NCI-H146 treated with DMSO at 0.1 percent for 48 hours (cell line): ENCODE data around the gene RNF128.
"Not testable (repeated sequence)": the region's sequence is repeated elsewhere in the genome, so short reads cannot be mapped to it uniquely, and the experiment has no call there.

ENCODE experiments used
- DNase-seq: peaks from one replicate; lab custom pipeline; 2025; ENCODE audit not compliant: unreplicated experiment; lab: John Stamatoyannopoulos, UW

Gene RNF128

GRCh38 chrX:106742805-106743204 is 16.3 kb downstream of the RNF128 start:
- DNase-seq, result no peak

GRCh38 chrX:106748377-106748776 is 21.9 kb downstream of the RNF128 start:
- DNase-seq, result no peak

GRCh38 chrX:106751407-106751806 is 24.9 kb downstream of the RNF128 start:
- no peak for DNase-seq

- DNase-seq, result no peak
Measured at GRCh38 chrX:106752101-106752678, 25.7 kb downstream of the RNF128 start.

GRCh38 chrX:106769288-106769687 is 42.8 kb downstream of the RNF128 start:
- not testable (repeated sequence) for DNase-seq

- DNase-seq, result no peak
Measured at GRCh38 chrX:106774981-106775380, 48.5 kb downstream of the RNF128 start.

GRCh38 chrX:106780264-106780663 is 53.8 kb downstream of the RNF128 start:
- no peak for DNase-seq

GRCh38 chrX:106780664-106781377 is 54.3 kb downstream of the RNF128 start:
- no peak for DNase-seq

GRCh38 chrX:106783716-106784115 is 57.2 kb downstream of the RNF128 start:
- DNase-seq, result no peak

- no peak for DNase-seq
Measured at GRCh38 chrX:106791495-106791894, 65.0 kb downstream of the RNF128 start.

GRCh38 chrX:106802063-106802387 is 75.5 kb downstream of the RNF128 start:
- DNase-seq, result no peak

- no peak for DNase-seq
Measured at GRCh38 chrX:106802388-106803275, 76.1 kb downstream of the RNF128 start, which contains the start of gene TBC1D8B. TSS of gene TBC1D8B (plus strand) at chrX:106802673. CDS start at chrX:106802854, 181 bp downstream.

GRCh38 chrX:106811131-106811910 is 84.8 kb downstream of the RNF128 start:
- DNase-seq, result no peak

GRCh38 chrX:106812930-106813329 is 86.4 kb downstream of the RNF128 start:
- DNase-seq, result not testable (repeated sequence)

- not testable (repeated sequence) for DNase-seq
Measured at GRCh38 chrX:106814093-106814492, 87.6 kb downstream of the RNF128 start.
